HG03139 (cell line): Measurements from ENCODE around the gene RNLS.
"Not testable (repeated sequence)": the region's sequence is repeated elsewhere in the genome, so short reads cannot be mapped to it uniquely, and the experiment has no call there.

Source experiments
- ATAC-seq: cut with Tn5 transposase; IDR thresholded peaks from one replicate; pipeline ENCODE4 v1.9.1; 2021; ENCODE audit not compliant: unreplicated experiment

RNLS gene

GRCh38 chr10:88392222-88392621 lies 190.9 kb downstream of the RNLS start:
- peak; percentile 73 for ATAC-seq

- ATAC-seq = no peak
Observed at GRCh38 chr10:88390041-88390440, 193.1 kb downstream of the RNLS start.

GRCh38 chr10:88389456-88389855 lies 193.7 kb downstream of the RNLS start:
- no peak for ATAC-seq

- no peak for ATAC-seq
Observed at GRCh38 chr10:88388324-88388723, 194.8 kb downstream of the RNLS start.

GRCh38 chr10:88386821-88387773 lies 196.0 kb downstream of the RNLS start:
- peak; percentile 41 for ATAC-seq

- peak; percentile 29 for ATAC-seq
Observed at GRCh38 chr10:88386204-88386788, 196.8 kb downstream of the RNLS start.

- peak; percentile 69 for ATAC-seq
Observed at GRCh38 chr10:88385601-88386203, 197.4 kb downstream of the RNLS start.

GRCh38 chr10:88383276-88383675 lies 199.8 kb downstream of the RNLS start:
- no peak for ATAC-seq

- no peak for ATAC-seq
Observed at GRCh38 chr10:88382699-88383098, 200.4 kb downstream of the RNLS start.

GRCh38 chr10:88379575-88379974 lies 203.5 kb downstream of the RNLS start:
- no peak for ATAC-seq

GRCh38 chr10:88377510-88377909 lies 205.6 kb downstream of the RNLS start:
- ATAC-seq = no peak

- ATAC-seq = no peak
Observed at GRCh38 chr10:88374392-88375175, 208.5 kb downstream of the RNLS start.

- ATAC-seq = no peak
Observed at GRCh38 chr10:88372881-88373592, 210.1 kb downstream of the RNLS start.

- no peak for ATAC-seq
Observed at GRCh38 chr10:88372051-88372715, 210.9 kb downstream of the RNLS start.

GRCh38 chr10:88370713-88371112 lies 212.4 kb downstream of the RNLS start:
- ATAC-seq = no peak

GRCh38 chr10:88366772-88367171 lies 216.3 kb downstream of the RNLS start:
- no peak for ATAC-seq

- no peak for ATAC-seq
Observed at GRCh38 chr10:88361995-88362807, 220.9 kb downstream of the RNLS start.

GRCh38 chr10:88361494-88361893 lies 221.6 kb downstream of the RNLS start:
- ATAC-seq = no peak

- not testable (repeated sequence) for ATAC-seq
Observed at GRCh38 chr10:88355750-88356149, 227.4 kb downstream of the RNLS start.
